H1 (cell line): ENCODE measurements around the gene UGGT1. TPM values are rescaled to one million over a fixed set of nuclear protein-coding genes. Genes with fewer than 3 reads are reported as not detected.

ENCODE experiments used
- CTCF ChIA-PET: fragments of 300-600 bp; sonication (Branson Sonifier 250); formaldehyde crosslinking; loops from one replicate; lab custom pipeline; 2021; ENCODE audit not compliant: partially characterized antibody; lab: Charles Lee
- POLR2A ChIA-PET: fragments of 300-600 bp; sonication (Branson Sonifier 250); formaldehyde crosslinking; loops from one replicate; lab custom pipeline; 2021; ENCODE audit warnings: inconsistent platforms; ENCODE audit not compliant: partially characterized antibody; lab: Charles Lee
- DNase-seq, 2 experiments: peaks; one replicate each; pipeline versions ENCODE4 v3.0.0 to v3.0.0-alpha.2; 2010 to 2022; ENCODE audit warnings: low spot score in 2 of 2, low read depth in 1 of 2, mixed read lengths in 1 of 2
- FAIRE-seq: peaks from 2 replicates; lab custom pipeline; 2011; peaks lifted over from hg19 to GRCh38; lab: Jason Lieb, UNC
- H2AFZ ChIP-seq: 2 replicates; pipeline ENCODE4 v1.8.1; 2012; ENCODE audit warnings: low read length, inconsistent platforms
- H2AK5ac ChIP-seq: 2 replicates; pipeline ENCODE4 v1.6.1; 2013; ENCODE audit warnings: low read depth, low read length
- H2BK120ac ChIP-seq: replicated peaks from 2 replicates; pipeline ENCODE3; 2013; ENCODE audit warnings: low read depth, low read length, inconsistent platforms
- H2BK12ac ChIP-seq: 2 replicates; pipeline ENCODE4 v1.6.1; 2013; ENCODE audit warnings: low read depth, low read length
- H2BK15ac ChIP-seq: 2 replicates; pipeline ENCODE4 v1.6.1; 2013; ENCODE audit warnings: low read length
- H2BK20ac ChIP-seq: 2 replicates; pipeline ENCODE4 v1.6.1; 2013; ENCODE audit warnings: low read length
- H2BK5ac ChIP-seq: 2 replicates; pipeline ENCODE4 v1.6.1; 2013; ENCODE audit warnings: low read depth, low read length
- H3K14ac ChIP-seq: 2 replicates; pipeline ENCODE4 v1.6.1; 2013; ENCODE audit warnings: inconsistent platforms; ENCODE audit not compliant: insufficient read length
- H3K18ac ChIP-seq: 2 replicates; pipeline ENCODE4 v1.6.1; 2013; ENCODE audit warnings: low read length; ENCODE audit errors: extremely low read depth
- H3K23ac ChIP-seq: 2 replicates; pipeline ENCODE4 v1.6.1; 2013; ENCODE audit warnings: inconsistent platforms; ENCODE audit not compliant: insufficient read length
- H3K23me2 ChIP-seq: 2 replicates; pipeline ENCODE4 v1.6.1; 2013; ENCODE audit warnings: low read depth, low read length
- H3K27ac ChIP-seq: 2 replicates; pipeline ENCODE4 v1.6.1; 2011; ENCODE audit warnings: low read depth, low read length, inconsistent platforms
- H3K27me3 ChIP-seq, 4 experiments: replicated peaks in 1 of 4; 1 replicate in 1 of 4; 2 replicates in 3 of 4; pipeline versions ENCODE4 v1.6.1 to v1.8.1; 2011 to 2013; ENCODE audit warnings: low read length in 3 of 4, mild to moderate bottlenecking in 3 of 4, inconsistent platforms in 2 of 4, mixed read lengths in 2 of 4, moderate library complexity in 1 of 4; ENCODE audit not compliant: control insufficient read depth in 3 of 4, insufficient read depth in 3 of 4; ENCODE audit errors: extremely low read depth in 1 of 4
- H3K36me3 ChIP-seq, 4 experiments: 2 replicates each; pipeline versions ENCODE4 v1.6.1 to v1.8.1; 2011 to 2013; ENCODE audit warnings: mild to moderate bottlenecking in 4 of 4, low read length in 3 of 4, moderate library complexity in 2 of 4, control low read depth in 1 of 4, inconsistent platforms in 1 of 4; ENCODE audit not compliant: insufficient read depth in 4 of 4, control insufficient read depth in 2 of 4
- H3K4ac ChIP-seq: replicated peaks from 2 replicates; pipeline ENCODE3; 2013; ENCODE audit warnings: low read length, low read depth, mixed read lengths, inconsistent platforms; ENCODE audit not compliant: insufficient read length
- H3K4me1 ChIP-seq, 4 experiments: replicated peaks in 1 of 4; 1 replicate in 1 of 4; 2 replicates in 3 of 4; pipeline versions ENCODE4 v1.6.1 to v1.8.1; 2011 to 2013; ENCODE audit warnings: low read length in 3 of 4, inconsistent platforms in 2 of 4, mixed read lengths in 1 of 4; ENCODE audit not compliant: insufficient read depth in 4 of 4, control insufficient read depth in 3 of 4
- H3K4me2 ChIP-seq, 2 experiments: 2 replicates each; pipeline versions ENCODE4 v1.6.1 to v1.8.1; 2011 to 2013; ENCODE audit warnings: low read depth in 2 of 2, low read length in 2 of 2, control low read depth in 1 of 2, inconsistent platforms in 1 of 2, mild to moderate bottlenecking in 1 of 2; ENCODE audit not compliant: insufficient read depth in 1 of 2
- H3K4me3 ChIP-seq, 4 experiments: fragments of 200-600, 300-600 bp in 1 of 4; sonication (generic), shearing (Covaris generic), sonication (Bioruptor Twin) in 1 of 4; 2 replicates each; pipeline versions ENCODE4 v1.5.1 to v1.8.1; 2011 to 2016; ENCODE audit warnings: low read length in 4 of 4, low read depth in 3 of 4, control low read depth in 2 of 4, inconsistent platforms in 2 of 4, mild to moderate bottlenecking in 2 of 4, mixed read lengths in 1 of 4, moderate library complexity in 1 of 4; ENCODE audit not compliant: insufficient read depth in 2 of 4; ENCODE audit errors: extremely low read depth in 1 of 4
- H3K56ac ChIP-seq: replicated peaks from 2 replicates; pipeline ENCODE3; 2013; ENCODE audit warnings: low read depth, mild to moderate bottlenecking, mixed read lengths, low read length, inconsistent platforms; ENCODE audit not compliant: insufficient read length
- H3K79me1 ChIP-seq: 2 replicates; pipeline ENCODE4 v1.6.1; 2013; ENCODE audit warnings: low read depth, low read length, control low read depth
- H3K79me2 ChIP-seq, 2 experiments: 2 replicates each; pipeline versions ENCODE4 v1.6.1 to v1.8.1; 2012 to 2013; ENCODE audit warnings: low read length in 2 of 2, mild to moderate bottlenecking in 2 of 2, inconsistent platforms in 1 of 2; ENCODE audit not compliant: insufficient read depth in 2 of 2, control insufficient read depth in 1 of 2
- H3K9ac ChIP-seq, 4 experiments: replicated peaks in 1 of 4; 1 replicate in 1 of 4; 2 replicates in 3 of 4; pipeline versions ENCODE4 v1.6.1 to v1.8.1; 2011 to 2013; ENCODE audit warnings: low read depth in 3 of 4, low read length in 3 of 4, control low read depth in 2 of 4, mild to moderate bottlenecking in 2 of 4, moderate library complexity in 2 of 4, inconsistent platforms in 1 of 4; ENCODE audit errors: extremely low read depth in 1 of 4
- H3K9me3 ChIP-seq, 2 experiments: 2 replicates each; pipeline versions ENCODE4 v1.6.1 to v1.8.1; 2012 to 2013; ENCODE audit warnings: mild to moderate bottlenecking in 2 of 2, moderate library complexity in 2 of 2, control low read depth in 1 of 2, inconsistent platforms in 1 of 2, low read depth in 1 of 2, low read length in 1 of 2, mixed read lengths in 1 of 2; ENCODE audit not compliant: insufficient read depth in 2 of 2
- H4K20me1 ChIP-seq, 2 experiments: replicated peaks in 1 of 2; 2 replicates each; pipeline versions ENCODE3 to v1.8.1; 2011 to 2013; ENCODE audit warnings: inconsistent platforms in 2 of 2, low read length in 2 of 2, mild to moderate bottlenecking in 1 of 2; ENCODE audit not compliant: insufficient read depth in 2 of 2, control insufficient read depth in 1 of 2
- H4K5ac ChIP-seq: 2 replicates; pipeline ENCODE4 v1.6.1; 2013; ENCODE audit warnings: low read length, low read depth, mixed read lengths, inconsistent platforms; ENCODE audit not compliant: insufficient read length
- H4K8ac ChIP-seq: 2 replicates; pipeline ENCODE4 v1.8.0; 2013; ENCODE audit warnings: mild to moderate bottlenecking, moderate library complexity, low read length, inconsistent platforms; ENCODE audit not compliant: insufficient read depth; ENCODE audit errors: extremely low read depth
- H4K91ac ChIP-seq: replicated peaks from 2 replicates; pipeline ENCODE3; 2013; ENCODE audit warnings: low read length, mixed read lengths, inconsistent platforms; ENCODE audit not compliant: insufficient read length
- ATF2 ChIP-seq: IDR thresholded peaks from 2 replicates; pipeline ENCODE4 v1.6.1; 2012; ENCODE audit warnings: low read length, inconsistent platforms
- BRCA1 ChIP-seq: IDR thresholded peaks from 2 replicates; pipeline ENCODE4 v1.6.1; 2012; ENCODE audit warnings: low read depth, low read length, improper control_type of control experiment
- CEBPB ChIP-seq: IDR thresholded peaks from 2 replicates; pipeline ENCODE4 v1.6.1; 2012; ENCODE audit warnings: low read depth, low read length
- CHD1 ChIP-seq: IDR thresholded peaks from 2 replicates; pipeline ENCODE4 v1.6.1; 2012; ENCODE audit warnings: low read depth, low read length, improper control_type of control experiment
- CREB1 ChIP-seq: IDR thresholded peaks from 2 replicates; pipeline ENCODE4 v1.6.1; 2012; ENCODE audit warnings: inconsistent platforms
- EP300 ChIP-seq, 2 experiments: IDR thresholded peaks; 1 replicate in 1 of 2; 2 replicates in 1 of 2; pipeline ENCODE4 v1.6.1; 2011 to 2012; ENCODE audit warnings: low read depth in 2 of 2, low read length in 2 of 2, mild to moderate bottlenecking in 2 of 2, borderline replicate concordance in 1 of 2, inconsistent platforms in 1 of 2, moderate library complexity in 1 of 2
- EZH2 ChIP-seq: fragments of 200-600 bp; sonication (generic); IDR thresholded peaks from 2 replicates; pipeline ENCODE4 v1.7.1; 2012; ENCODE audit warnings: low read depth, mild to moderate bottlenecking, moderate library complexity, low read length, inconsistent platforms; ENCODE audit not compliant: severe bottlenecking
- HDAC6 ChIP-seq: IDR thresholded peaks from one replicate; pipeline ENCODE4 v1.7.1; 2012; ENCODE audit warnings: low read depth, mild to moderate bottlenecking, inconsistent platforms, low read length, moderate library complexity
- KDM4A ChIP-seq: IDR thresholded peaks from one replicate; pipeline ENCODE4 v1.7.1; 2012; ENCODE audit warnings: low read depth, mild to moderate bottlenecking, moderate library complexity, low read length, inconsistent platforms; ENCODE audit not compliant: severe bottlenecking
- KDM5A ChIP-seq: fragments of 200-600 bp; IDR thresholded peaks from 2 replicates; pipeline ENCODE4 v1.7.1; 2012; ENCODE audit warnings: mild to moderate bottlenecking, low read length, inconsistent platforms, mixed read lengths
- USF2 ChIP-seq: IDR thresholded peaks from 2 replicates; pipeline ENCODE4 v1.6.1; 2011; ENCODE audit warnings: low read length, improper control_type of control experiment
- ZNF274 ChIP-seq: IDR thresholded peaks from 2 replicates; pipeline ENCODE4 v1.7.0; 2012; ENCODE audit warnings: low read length, borderline replicate concordance; ENCODE audit errors: extremely low read depth
- WGBS, 2 experiments: shearing (Covaris generic) in 1 of 2; methylation state at CpG; one replicate each; pipeline versions ENCODE4 v1.1.6 to v1.1.7; 2013 to 2015; ENCODE audit warnings: low lambda C conversion rate in 2 of 2, mixed read lengths in 2 of 2, inconsistent platforms in 1 of 2, low coverage in 1 of 2, missing lambda C conversion rate in 1 of 2; ENCODE audit not compliant: insufficient replicate concordance in 2 of 2, insufficient coverage in 1 of 2, insufficient read length in 1 of 2; ENCODE audit errors: extremely low coverage in 1 of 2, missing lambda C conversion rate in 1 of 2; 5-methylcytosine and 5-hydroxymethylcytosine counted together
- polyA plus RNA-seq, 7 experiments: library from polyadenylated mRNA; depleted of rRNA in 3 of 7; stranded (reverse) in 5 of 7; unstranded in 2 of 7; fragments of >200 nt in 5 of 7; fragments of 200-250 nt in 2 of 7; gene quantifications; 1 replicate in 5 of 7; 2 replicates in 1 of 7; 4 replicates in 1 of 7; pipeline versions ENCODE4 v1.2.1 to v1.2.3, GENCODE V29; 2011 to 2013; ENCODE audit warnings: missing spikeins in 2 of 7, mixed read lengths in 2 of 7
- total RNA-seq: library from RNA; stranded (reverse); fragmentation: NEBNext Ultra II Directional; extraction: Animal tissue kit (Norgen Biotek cat#: 25700); gene quantifications from 2 replicates; pipeline ENCODE4 v1.2.1, GENCODE V29; 2021

The UGGT1 gene
- total and polyA plus RNA-seq, 2 of the 8 experiments (the other 6 are each of a cell fraction or from before 2014, with no cell fraction given), result 14.9 to 57.3 TPM

GRCh38 chr2:128109243-128109642 lies 18.2 kb downstream of the UGGT1 start:
- H3K36me3 ChIP-seq, result peaks cover 0 to 37% (median 8%) of the 10 kb centered on the region in 4 experiments; a peak in 5 of 8 replicates
- no peak overlapping the region for H3K18ac ChIP-seq
- WGBS, 2 experiments, result 80% methylated on average over 4 of the region's 4 CpGs; no CpG with 5 or more reads in 1 of the 2 experiments
- TF ChIP-seq USF2 (no peak), ZNF274 (no peak), CEBPB (no peak), EP300 (IDR thresholded peaks at IDR 0.05; ENCODE audit: borderline replicate concordance in 1 of 2, low read depth in 2 of 2, low read length in 2 of 2) (no peak), HDAC6 (no peak), KDM5A (no peak), EZH2 (no peak), KDM4A (no peak), CREB1 (no peak), CHD1 (no peak), BRCA1 (no peak), ATF2 (no peak)

More at GRCh38 chr2:128109243-128109642, 18.2 kb downstream of the UGGT1 start:
- Histone ChIP-seq H2BK120ac (no peak overlapping the region), H2AK5ac (no peak overlapping the region), H3K56ac (no peak overlapping the region), H3K9ac (no peak overlapping the region), H3K4me2 (no peak overlapping the region), H2BK15ac (no peak overlapping the region), H3K27me3 (no peaks in the 10 kb centered on the region), H3K79me1 (no peaks in the 10 kb centered on the region), H2BK12ac (no peak overlapping the region), H3K27ac (no peak overlapping the region), H3K4me3 (no peak overlapping the region), H2BK20ac (no peak overlapping the region), H2BK5ac (no peak overlapping the region), H3K23ac (no peak overlapping the region), H4K8ac (no peak overlapping the region), H3K4me1 (no peaks in the 10 kb centered on the region), H3K9me3 (no peaks in the 10 kb centered on the region), H3K4ac (no peak overlapping the region), H3K23me2 (no peaks in the 10 kb centered on the region), H2AFZ (no peak overlapping the region), H4K20me1 (no peaks in the 10 kb centered on the region), H3K79me2 (no peaks in the 10 kb centered on the region; a peak in 1 of 4 replicates), H4K91ac (no peak overlapping the region), H3K14ac (no peak overlapping the region), H4K5ac (no peak overlapping the region)
- no peak for FAIRE-seq
- POLR2A ChIA-PET, result no interaction called here
- DNase-seq, result no peak
- CTCF ChIA-PET, result interaction anchor here (0.9 to 6.1 kb wide), 3 partner anchors 8 to 203 kb away, joined by 3 to 26 read pairs (median 3); no protein-coding TSS in a partner anchor
